IMR-90 (cell line): ENCODE measurements around the gene CPXM1. TPM values are rescaled to one million over a fixed set of nuclear protein-coding genes. Genes with fewer than 3 reads are reported as not detected.
A peak's percentile ranks its signal among the peaks of the same experiment; 100 is the strongest.

Source experiments
- ATAC-seq: fragments of 200-7000 bp; cut with Tn5 transposase; 2 replicates; pipeline ENCODE4 v1.9.1; 2020; ENCODE audit warnings: low read depth, mild to moderate bottlenecking, moderate library complexity
- BruUV-seq: library from RNA; stranded (reverse); fragments of 400-500 nt; replicated peaks from 2 replicates; lab custom pipeline; 2021; lab: Mats Ljungman, UMichigan
- CTCF ChIA-PET: fragments of 300-600 bp; formaldehyde crosslinking; extraction: SDS; loops from one replicate; lab custom pipeline; 2021; ENCODE audit warnings: antibody characterized with exemption; lab: Yijun Ruan, JAX
- POLR2A ChIA-PET: fragments of 300-600 bp; sonication (Branson Sonifier 250); formaldehyde crosslinking; loops from one replicate; lab custom pipeline; 2022; ENCODE audit warnings: antibody characterized with exemption; ENCODE audit not compliant: unreplicated experiment; lab: Charles Lee
- DNase-seq: peaks from one replicate; pipeline ENCODE4 v3.0.0; 2013
- H2AFZ ChIP-seq: replicated peaks from 2 replicates; pipeline ENCODE3; 2013; ENCODE audit warnings: low read length, mild to moderate bottlenecking; ENCODE audit not compliant: poor library complexity
- H2AK5ac ChIP-seq: 2 replicates; pipeline ENCODE4 v1.6.1; 2013; ENCODE audit warnings: low read depth, low read length, inconsistent platforms
- H2AK9ac ChIP-seq: replicated peaks from 2 replicates; pipeline ENCODE3; 2013; ENCODE audit warnings: mild to moderate bottlenecking, low read depth, low read length, moderate library complexity; ENCODE audit not compliant: poor library complexity
- H2BK120ac ChIP-seq: 2 replicates; pipeline ENCODE4 v1.6.1; 2013; ENCODE audit warnings: low read depth, low read length, inconsistent platforms
- H2BK15ac ChIP-seq: 3 replicates; pipeline ENCODE4 v1.6.1; 2013; ENCODE audit warnings: low read depth, low read length, inconsistent platforms
- H2BK20ac ChIP-seq: 2 replicates; pipeline ENCODE4 v1.6.1; 2013; ENCODE audit warnings: low read depth, mild to moderate bottlenecking, inconsistent platforms, low read length, moderate library complexity
- H2BK5ac ChIP-seq: 2 replicates; pipeline ENCODE4 v1.6.1; 2013; ENCODE audit warnings: mild to moderate bottlenecking, low read depth, low read length, inconsistent platforms; ENCODE audit not compliant: poor library complexity, severe bottlenecking
- H3K14ac ChIP-seq: replicated peaks from 2 replicates; pipeline ENCODE4 v1.6.1; 2013; ENCODE audit warnings: low read depth, low read length, inconsistent platforms
- H3K18ac ChIP-seq: 2 replicates; pipeline ENCODE4 v1.6.1; 2013; ENCODE audit warnings: low read depth, low read length, control low read depth
- H3K23ac ChIP-seq: 2 replicates; pipeline ENCODE4 v1.6.1; 2013; ENCODE audit warnings: low read depth, low read length, inconsistent platforms
- H3K27ac ChIP-seq: 2 replicates; pipeline ENCODE4 v1.5.1; 2013; ENCODE audit warnings: mild to moderate bottlenecking, control low read depth, low read length; ENCODE audit not compliant: insufficient read depth
- H3K27me3 ChIP-seq: 2 replicates; pipeline ENCODE4 v1.6.1; 2013; ENCODE audit warnings: low read length; ENCODE audit not compliant: control insufficient read depth, insufficient read depth
- H3K36me3 ChIP-seq: 2 replicates; pipeline ENCODE4 v1.6.1; 2013; ENCODE audit warnings: low read length, mixed read lengths; ENCODE audit not compliant: control insufficient read depth, insufficient read depth
- H3K4ac ChIP-seq: 2 replicates; pipeline ENCODE4 v1.6.1; 2013; ENCODE audit warnings: low read depth, low read length, inconsistent platforms
- H3K4me1 ChIP-seq: 2 replicates; pipeline ENCODE4 v1.6.1; 2013; ENCODE audit warnings: low read length, mixed read lengths; ENCODE audit not compliant: control insufficient read depth, insufficient read depth
- H3K4me2 ChIP-seq: 2 replicates; pipeline ENCODE4 v1.6.1; 2013; ENCODE audit warnings: low read depth, mild to moderate bottlenecking, control low read depth, low read length, moderate library complexity
- H3K4me3 ChIP-seq: 2 replicates; pipeline ENCODE4 v1.5.1; 2013; ENCODE audit warnings: low read depth, mild to moderate bottlenecking, control low read depth, low read length, moderate library complexity; ENCODE audit not compliant: insufficient read depth
- H3K56ac ChIP-seq: 2 replicates; pipeline ENCODE4 v1.6.1; 2013; ENCODE audit warnings: low read length, inconsistent platforms; ENCODE audit not compliant: insufficient read depth; ENCODE audit errors: extremely low read depth
- H3K79me1 ChIP-seq, 2 experiments: 2 replicates each; pipeline ENCODE4 v1.6.1; 2013; ENCODE audit warnings: low read length in 2 of 2, inconsistent platforms in 1 of 2, low read depth in 1 of 2
- H3K9ac ChIP-seq: 2 replicates; pipeline ENCODE4 v1.6.1; 2013; ENCODE audit warnings: low read depth, low read length, control low read depth
- H3K9me1 ChIP-seq: 2 replicates; pipeline ENCODE4 v1.6.1; 2013; ENCODE audit warnings: low read length, inconsistent platforms; ENCODE audit not compliant: insufficient read depth
- H3K9me3 ChIP-seq: 2 replicates; pipeline ENCODE4 v1.6.1; 2013; ENCODE audit warnings: low read length; ENCODE audit not compliant: control insufficient read depth, insufficient read depth
- H4K20me1 ChIP-seq: 2 replicates; pipeline ENCODE4 v1.6.1; 2013; ENCODE audit warnings: low read length, inconsistent platforms; ENCODE audit not compliant: insufficient read depth
- H4K5ac ChIP-seq: 2 replicates; pipeline ENCODE4 v1.6.1; 2013; ENCODE audit warnings: mild to moderate bottlenecking, low read depth, low read length, control low read depth
- H4K8ac ChIP-seq, 2 experiments: 2 replicates each; pipeline ENCODE4 v1.6.1; 2013; ENCODE audit warnings: low read depth in 2 of 2, low read length in 2 of 2, control low read depth in 1 of 2, inconsistent platforms in 1 of 2
- H4K91ac ChIP-seq: 2 replicates; pipeline ENCODE4 v1.6.1; 2013; ENCODE audit warnings: low read depth, low read length, inconsistent platforms; ENCODE audit not compliant: insufficient read depth
- CTCF ChIP-seq: conservative IDR thresholded peaks from 2 replicates; pipeline ENCODE4 v1.5.1; 2012; ENCODE audit warnings: mild to moderate bottlenecking, low read depth, low read length, improper control_type of control experiment
- MAFK ChIP-seq: IDR thresholded peaks from 2 replicates; pipeline ENCODE4 v1.6.1; 2012; ENCODE audit warnings: low read depth, low read length, improper control_type of control experiment
- SMC3 ChIP-seq: fragments of 150-350 bp; IDR thresholded peaks from 2 replicates; pipeline ENCODE4 v1.6.1; 2016; ENCODE audit warnings: low read depth, mild to moderate bottlenecking, antibody characterized with exemption, low read length, moderate library complexity
- USF2 ChIP-seq: fragments of 150-350 bp; IDR thresholded peaks from 2 replicates; pipeline ENCODE4 v1.6.1; 2017; ENCODE audit warnings: mild to moderate bottlenecking, antibody characterized with exemption, low read length, low read depth
- WGBS, 2 experiments: methylation state at CpG; one replicate each; pipeline versions ENCODE4 v1.1.5 to v1.1.7; 2013; ENCODE audit warnings: missing lambda C conversion rate in 2 of 2; ENCODE audit not compliant: insufficient read length in 1 of 2; ENCODE audit errors: extremely low coverage in 2 of 2; 5-methylcytosine and 5-hydroxymethylcytosine counted together
- dilution Hi-C: fragments of 300-500 bp; cut with HindIII; formaldehyde crosslinking; loops from one replicate; pipeline ENCODE4 v1.14.3; 2018; ENCODE audit warnings: low sequenced_read_pairs; ENCODE audit not compliant: unreplicated experiment
- in situ Hi-C: fragments of 300-500 bp; cut with MboI; formaldehyde crosslinking; loops from 3 replicates; pipeline ENCODE4 v1.14.3; 2019; ENCODE audit warnings: low sequenced_read_pairs, inconsistent platforms, mixed read lengths
- intact Hi-C: fragments of 100-400 bp; cut with micrococcal nuclease; formaldehyde crosslinking; loops from 2 replicates; pipeline ENCODE4 v1.10.0; 2022
- polyA plus RNA-seq, 3 experiments: library from polyadenylated mRNA; depleted of rRNA; stranded (reverse); fragments of >200 nt; gene quantifications; 2 replicates each; pipeline ENCODE4 v1.2.3, GENCODE V29; 2012; ENCODE audit warnings: low replicate concordance in 1 of 3
- total RNA-seq: library from RNA; depleted of rRNA; stranded (reverse); fragments of >200 nt; gene quantifications from 2 replicates; pipeline ENCODE4 v1.2.3, GENCODE V29; 2012

CPXM1 gene
- total and polyA plus RNA-seq, 2 of the 4 experiments (the other 2 are of a cell fraction): 1.1 to 4.6 TPM

- Histone ChIP-seq H3K79me1 (no peaks in the 10 kb centered on the region), H3K23ac (no peak overlapping the region), H3K9ac (peak overlapping the region; percentile 50; the same call in 1 of the 2 replicates), H4K91ac (no peak overlapping the region; the same call in 1 of the 2 replicates), H3K4me3 (peak overlapping the region; percentile 25), H3K9me3 (0 out of 2 replicates have a peak, but pooled peaks cover 9% of the 10 kb centered on the region), H3K4me2 (peak overlapping the region; percentile 58), H3K56ac (no peak overlapping the region), H4K8ac (peak overlapping the region; percentile 5 to 62; a peak in 2 of 4 replicates), H3K27me3 (peaks cover 53% of the 10 kb centered on the region), H3K18ac (no peak overlapping the region; the same call in 1 of the 2 replicates), H3K4me1 (peaks cover under 1% of the 10 kb centered on the region; the same call in 1 of the 2 replicates), H2AK9ac (no peak overlapping the region), H3K14ac (0 out of 2 replicates have a peak overlapping the region, but pooled peaks have one; percentile 11), H2AK5ac (no peak overlapping the region), H2BK20ac (no peak overlapping the region), H3K36me3 (no peaks in the 10 kb centered on the region; the same call in 1 of the 2 replicates), H2AFZ (peak overlapping the region; percentile 84), H4K5ac (peak overlapping the region; percentile 32; the same call in 1 of the 2 replicates), H4K20me1 (no peaks in the 10 kb centered on the region), H3K9me1 (no peaks in the 10 kb centered on the region), H2BK120ac (peak overlapping the region; percentile 44; the same call in 1 of the 2 replicates), H3K4ac (0 out of 2 replicates have a peak overlapping the region, but pooled peaks have one; percentile 45), H2BK5ac (no peak overlapping the region), H2BK15ac (no peak overlapping the region), H3K27ac (peak overlapping the region; percentile 32; the same call in 1 of the 2 replicates)
- dilution Hi-C loops (no loop called here), intact Hi-C loops (loop anchor here (2.0 kb wide), 1 partner anchor 41 kb away; the partner anchor contains the start of genes PCED1A and VPS16), in situ Hi-C loops (loop anchor here (25.0 kb wide), 1 partner anchor 688 kb away; the partner anchor contains the start of gene STK35)
- TF ChIP-seq USF2: no peak
- TF ChIP-seq CTCF: no peak
- TF ChIP-seq MAFK: peak; percentile 37; the same call in 1 of the 2 replicates
- TF ChIP-seq SMC3: no peak
- POLR2A ChIA-PET: no interaction called here
- DNase-seq (peak; percentile 7), ATAC-seq (peak; percentile 71)
- BruUV-seq: no TSS peak
- 4% methylated on average over 13 of the region's 61 CpGs; no CpG with 5 or more reads in 1 of the 2 experiments for WGBS, 2 experiments
- CTCF ChIA-PET: interaction anchor here (1.0 to 1.2 kb wide), 2 partner anchors 29 to 44 kb away, joined by 3 to 5 read pairs; no protein-coding TSS in a partner anchor
These were observed 523 bp downstream of the CPXM1 start for GRCh38 chr20:2799688-2800520.
